T-helper 2 cell treated with Interferon-gamma antibody and Interleukin-4, amounts not matched to agents 5 μg/mL and 100 μg/mL, for 36 hours (primary cell): ENCODE data around the gene GHRH.

Experiments used
- DNase-seq: peaks from one replicate; pipeline ENCODE4 v3.0.0; 2021; ENCODE audit warnings: low spot score
- H3K27ac Mint-ChIP-seq: one replicate; pipeline ENCODE4 v1.8.0; 2021; ENCODE audit warnings: mild to moderate bottlenecking, mixed read lengths
- H3K27me3 Mint-ChIP-seq: one replicate; pipeline ENCODE4 v1.8.0; 2021; ENCODE audit warnings: low read depth, mixed read lengths
- H3K36me3 Mint-ChIP-seq: one replicate; pipeline ENCODE4 v1.8.0; 2021; ENCODE audit warnings: low read depth, mixed read lengths
- H3K4me1 Mint-ChIP-seq: one replicate; pipeline ENCODE4 v1.8.0; 2021; ENCODE audit warnings: low read depth, mixed read lengths
- H3K4me3 Mint-ChIP-seq: one replicate; pipeline ENCODE4 v1.8.0; 2022; ENCODE audit warnings: mild to moderate bottlenecking, moderate library complexity, mixed read lengths
- H3K9me3 Mint-ChIP-seq: one replicate; pipeline ENCODE4 v1.8.0; 2021; ENCODE audit warnings: mixed read lengths

The GHRH gene

DNA sequence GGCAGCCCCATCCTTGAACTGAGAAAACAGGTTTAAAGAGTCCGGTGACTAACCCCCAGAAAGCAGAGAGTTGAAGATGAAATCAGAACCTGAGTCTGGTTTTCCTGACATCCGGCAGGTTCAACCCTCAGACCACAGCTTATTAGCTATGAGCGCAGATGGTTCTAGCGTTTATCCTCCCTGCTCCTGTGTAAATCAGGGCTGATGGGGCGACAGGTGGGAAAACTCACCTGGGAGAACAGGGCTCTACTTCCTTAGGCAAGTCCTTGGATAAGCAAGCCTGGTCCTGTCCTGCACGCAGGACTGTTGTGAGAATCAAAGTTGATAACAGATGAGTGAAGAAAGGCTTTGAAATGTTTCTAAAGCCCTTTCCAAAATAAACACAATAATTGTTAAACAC, 31.4 kb downstream of the GHRH start:
- Mint-ChIP-seq H3K9me3 (no peaks in the 10 kb centered on the region), H3K4me1 (no peaks in the 10 kb centered on the region), H3K4me3 (no peak overlapping the region), H3K27me3 (no peaks in the 10 kb centered on the region), H3K36me3 (peaks cover 63% of the 10 kb centered on the region), H3K27ac (no peak overlapping the region)
- DNase-seq: no peak

DNA sequence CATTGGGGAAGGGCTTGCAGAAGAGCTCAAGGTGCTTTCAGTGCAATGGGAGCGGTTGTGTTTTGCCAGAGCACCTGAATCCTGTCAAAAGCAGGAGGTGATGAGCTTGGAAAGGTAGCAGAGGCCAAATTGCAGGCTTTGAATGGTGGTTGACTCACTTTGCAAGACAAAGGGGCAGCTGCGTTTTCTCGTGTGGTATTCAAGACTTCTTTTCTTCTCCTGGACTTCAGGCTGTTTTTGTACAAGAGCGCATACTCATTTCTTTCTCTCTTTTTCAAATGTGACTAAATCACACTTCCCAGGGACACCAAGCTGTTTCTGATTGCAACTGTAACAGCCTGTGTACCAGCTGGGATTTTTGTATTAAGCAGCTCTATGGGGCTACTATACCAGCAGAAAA, 32.3 kb downstream of the GHRH start:
- no peaks in the 10 kb centered on the region for H3K9me3 Mint-ChIP-seq
- no peak overlapping the region for H3K4me3 Mint-ChIP-seq
- H3K36me3 Mint-ChIP-seq: peaks cover 63% of the 10 kb centered on the region
- no peaks in the 10 kb centered on the region for H3K27me3 Mint-ChIP-seq
- H3K27ac Mint-ChIP-seq: no peak overlapping the region
- H3K4me1 Mint-ChIP-seq: no peaks in the 10 kb centered on the region
- DNase-seq: no peak

DNA sequence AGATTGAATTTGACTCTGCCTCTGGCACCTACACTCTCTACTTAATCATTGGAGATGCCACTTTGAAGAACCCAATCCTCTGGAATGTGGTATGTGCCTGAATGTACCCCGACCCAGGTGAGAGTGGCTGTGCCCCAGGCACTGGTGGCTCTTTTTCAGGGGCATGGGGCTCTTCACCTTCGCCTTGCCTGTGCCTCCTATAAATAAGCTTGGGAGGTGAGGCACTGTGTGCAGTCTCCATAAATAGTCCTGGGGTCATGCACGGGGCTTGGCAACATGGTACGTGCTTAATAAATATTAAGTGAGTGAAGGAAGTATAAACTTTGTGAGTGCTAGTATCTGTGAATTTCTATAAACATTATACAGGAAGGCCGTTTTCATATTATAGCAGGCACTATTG, 33.0 kb downstream of the GHRH start:
- Mint-ChIP-seq H3K36me3 (peaks cover 66% of the 10 kb centered on the region), H3K27ac (no peak overlapping the region), H3K27me3 (no peaks in the 10 kb centered on the region), H3K4me3 (no peak overlapping the region), H3K9me3 (no peaks in the 10 kb centered on the region), H3K4me1 (no peaks in the 10 kb centered on the region)
- DNase-seq: no peak

- Mint-ChIP-seq H3K27ac (no peak overlapping the region), H3K27me3 (no peaks in the 10 kb centered on the region)
Observed at GRCh38 chr20:37228082-37228481, 33.5 kb downstream of the GHRH start.

GRCh38 chr20:37226889-37227288, 34.7 kb downstream of the GHRH start:
- H3K36me3 Mint-ChIP-seq: peaks cover 57% of the 10 kb centered on the region
- no peaks in the 10 kb centered on the region for H3K4me1 Mint-ChIP-seq

More at GRCh38 chr20:37228082-37228481, 33.5 kb downstream of the GHRH start:
- DNase-seq: no peak
- no peaks in the 10 kb centered on the region for H3K9me3 Mint-ChIP-seq
- no peaks in the 10 kb centered on the region for H3K4me1 Mint-ChIP-seq
- no peak overlapping the region for H3K4me3 Mint-ChIP-seq
- peaks cover 67% of the 10 kb centered on the region for H3K36me3 Mint-ChIP-seq

GRCh38 chr20:37225146-37225545, 36.5 kb downstream of the GHRH start:
- no peak overlapping the region for H3K4me3 Mint-ChIP-seq
- H3K36me3 Mint-ChIP-seq: peaks cover 46% of the 10 kb centered on the region
- peak overlapping the region; percentile 50 for H3K27ac Mint-ChIP-seq
- peaks cover 2% of the 10 kb centered on the region for H3K4me1 Mint-ChIP-seq
- H3K9me3 Mint-ChIP-seq: no peaks in the 10 kb centered on the region
- H3K27me3 Mint-ChIP-seq: no peaks in the 10 kb centered on the region
- DNase-seq: no peak

More at GRCh38 chr20:37226889-37227288, 34.7 kb downstream of the GHRH start:
- no peak overlapping the region for H3K4me3 Mint-ChIP-seq
- no peak for DNase-seq
- H3K27ac Mint-ChIP-seq: no peak overlapping the region
- H3K27me3 Mint-ChIP-seq: no peaks in the 10 kb centered on the region
- H3K9me3 Mint-ChIP-seq: no peaks in the 10 kb centered on the region

- Mint-ChIP-seq H3K27me3 (no peaks in the 10 kb centered on the region), H3K9me3 (no peaks in the 10 kb centered on the region), H3K36me3 (peaks cover 45% of the 10 kb centered on the region), H3K4me3 (no peak overlapping the region), H3K4me1 (peaks cover 4% of the 10 kb centered on the region), H3K27ac (no peak overlapping the region)
- no peak for DNase-seq
Observed at GRCh38 chr20:37223053-37223452, 38.6 kb downstream of the GHRH start.

DNA sequence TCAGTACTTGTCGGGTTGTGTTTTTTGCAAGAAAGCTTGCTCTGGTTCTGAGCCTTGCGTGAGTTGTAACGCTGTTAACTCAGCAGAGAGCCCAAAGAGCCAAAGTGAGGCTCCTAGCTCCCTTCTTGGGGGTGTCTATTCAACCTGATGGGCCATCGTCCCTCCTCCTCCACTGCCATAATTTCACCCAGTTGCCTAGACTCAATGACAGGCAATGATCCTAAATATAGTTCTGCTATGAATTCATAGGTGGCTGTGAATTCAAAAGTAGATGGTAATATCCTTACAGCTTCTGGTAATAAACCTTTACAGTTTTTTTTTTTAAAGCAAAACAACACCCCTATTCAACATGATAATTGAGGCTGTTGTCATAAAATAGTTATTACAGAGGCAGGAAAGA, 39.5 kb downstream of the GHRH start:
- Mint-ChIP-seq H3K9me3 (no peaks in the 10 kb centered on the region), H3K4me3 (no peak overlapping the region), H3K27me3 (no peaks in the 10 kb centered on the region), H3K27ac (no peak overlapping the region), H3K36me3 (peaks cover 39% of the 10 kb centered on the region), H3K4me1 (peaks cover 4% of the 10 kb centered on the region)
- no peak for DNase-seq

GRCh38 chr20:37220731-37221130, 40.9 kb downstream of the GHRH start:
- no peak overlapping the region for H3K27ac Mint-ChIP-seq
- peaks cover 41% of the 10 kb centered on the region for H3K36me3 Mint-ChIP-seq

DNA sequence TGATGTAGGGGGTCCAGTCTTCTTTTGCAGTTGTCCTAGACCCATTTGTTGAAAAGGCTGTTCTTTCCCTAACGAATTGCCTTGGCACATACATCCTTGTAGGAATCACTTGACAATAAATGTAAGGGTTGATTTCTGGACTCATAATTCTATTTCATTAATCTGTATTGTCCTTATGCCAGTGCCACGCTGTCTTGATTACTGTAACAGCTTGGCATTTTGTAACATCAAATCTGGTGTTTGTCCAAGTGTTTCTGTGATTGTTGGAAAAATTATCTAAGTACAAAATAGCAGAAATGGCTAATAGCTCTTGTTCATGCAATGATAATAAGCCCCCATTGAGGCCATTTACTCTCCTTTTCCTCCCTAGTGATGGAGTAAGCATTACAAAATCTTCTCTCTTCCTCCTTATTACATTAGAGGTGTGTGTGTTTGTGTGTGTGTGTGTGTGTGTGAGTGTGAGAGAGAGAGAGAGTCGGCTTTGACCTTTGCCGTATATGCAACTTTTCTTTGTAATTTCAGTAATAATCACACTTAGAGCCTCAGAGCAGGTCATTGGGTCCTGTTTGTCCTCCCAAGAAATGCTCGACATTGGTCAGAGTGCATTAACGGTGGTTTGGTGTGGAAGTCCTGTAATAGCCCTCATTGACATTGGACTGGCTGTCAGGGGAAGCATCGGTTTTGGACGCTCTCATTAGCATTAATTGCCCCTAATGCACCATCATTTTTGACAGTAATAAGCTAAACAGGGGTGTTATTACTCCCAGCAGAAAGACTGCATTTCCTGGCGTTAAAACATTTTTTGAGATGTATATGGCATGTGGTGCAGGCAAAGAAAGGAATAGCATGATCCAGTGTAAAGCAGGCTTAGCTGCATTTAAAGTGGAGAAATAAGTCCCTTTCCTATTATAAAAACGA, 41.6 kb downstream of the GHRH start:
- H3K27ac Mint-ChIP-seq: no peak overlapping the region
- H3K27me3 Mint-ChIP-seq: no peaks in the 10 kb centered on the region
- H3K4me1 Mint-ChIP-seq: peaks cover 4% of the 10 kb centered on the region
- peaks cover 40% of the 10 kb centered on the region for H3K36me3 Mint-ChIP-seq
- no peak for DNase-seq
- no peaks in the 10 kb centered on the region for H3K9me3 Mint-ChIP-seq
- H3K4me3 Mint-ChIP-seq: no peak overlapping the region

More at GRCh38 chr20:37220731-37221130, 40.9 kb downstream of the GHRH start:
- no peaks in the 10 kb centered on the region for H3K27me3 Mint-ChIP-seq
- H3K4me1 Mint-ChIP-seq: peaks cover 4% of the 10 kb centered on the region
- no peak for DNase-seq
- no peak overlapping the region for H3K4me3 Mint-ChIP-seq
- H3K9me3 Mint-ChIP-seq: no peaks in the 10 kb centered on the region

DNA sequence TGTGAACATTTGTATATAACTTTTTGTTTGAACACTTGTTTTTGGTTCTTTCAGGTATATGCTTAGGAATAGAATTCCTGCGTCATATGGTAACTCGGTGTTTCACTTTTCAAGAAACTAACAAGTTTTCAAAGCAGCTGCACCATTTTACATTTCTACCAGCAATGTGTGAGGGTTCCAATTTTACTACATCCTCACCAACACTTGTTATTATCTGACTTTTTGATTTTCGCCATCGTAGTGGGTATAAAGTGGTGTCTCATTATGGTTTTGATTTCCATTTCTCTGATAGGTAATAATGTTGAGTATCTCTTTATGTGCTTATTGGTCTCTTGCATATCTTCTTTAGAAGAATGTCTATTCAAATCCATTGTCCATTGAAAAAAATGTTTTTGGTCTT, 42.6 kb downstream of the GHRH start:
- H3K4me1 Mint-ChIP-seq: peaks cover 4% of the 10 kb centered on the region
- H3K27me3 Mint-ChIP-seq: no peaks in the 10 kb centered on the region
- no peaks in the 10 kb centered on the region for H3K9me3 Mint-ChIP-seq
- no peak for DNase-seq
- H3K4me3 Mint-ChIP-seq: no peak overlapping the region
- no peak overlapping the region for H3K27ac Mint-ChIP-seq
- H3K36me3 Mint-ChIP-seq: peaks cover 39% of the 10 kb centered on the region

DNA sequence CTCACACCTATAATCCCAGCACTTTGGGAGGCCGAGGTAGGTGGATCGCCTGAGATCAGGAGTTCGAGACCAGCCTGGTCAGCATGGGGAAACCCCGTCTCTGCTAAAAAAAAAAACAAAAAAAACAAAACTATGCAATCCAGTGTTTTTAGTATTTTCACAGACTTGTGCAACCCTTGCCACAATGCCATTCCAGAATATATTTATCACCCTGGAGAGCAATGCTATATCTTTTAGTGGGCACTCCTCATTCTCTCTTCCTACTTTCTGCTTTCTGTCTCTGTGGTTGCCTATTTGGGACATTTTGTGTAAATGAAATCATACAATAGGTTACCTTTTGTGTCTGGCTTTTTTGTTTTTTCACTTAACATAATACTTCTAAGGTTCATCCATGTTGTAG, 43.2 kb downstream of the GHRH start:
- Mint-ChIP-seq H3K4me1 (peaks cover 4% of the 10 kb centered on the region), H3K36me3 (peaks cover 39% of the 10 kb centered on the region), H3K27ac (no peak overlapping the region), H3K4me3 (no peak overlapping the region), H3K9me3 (no peaks in the 10 kb centered on the region), H3K27me3 (no peaks in the 10 kb centered on the region)
- no peak for DNase-seq

DNA sequence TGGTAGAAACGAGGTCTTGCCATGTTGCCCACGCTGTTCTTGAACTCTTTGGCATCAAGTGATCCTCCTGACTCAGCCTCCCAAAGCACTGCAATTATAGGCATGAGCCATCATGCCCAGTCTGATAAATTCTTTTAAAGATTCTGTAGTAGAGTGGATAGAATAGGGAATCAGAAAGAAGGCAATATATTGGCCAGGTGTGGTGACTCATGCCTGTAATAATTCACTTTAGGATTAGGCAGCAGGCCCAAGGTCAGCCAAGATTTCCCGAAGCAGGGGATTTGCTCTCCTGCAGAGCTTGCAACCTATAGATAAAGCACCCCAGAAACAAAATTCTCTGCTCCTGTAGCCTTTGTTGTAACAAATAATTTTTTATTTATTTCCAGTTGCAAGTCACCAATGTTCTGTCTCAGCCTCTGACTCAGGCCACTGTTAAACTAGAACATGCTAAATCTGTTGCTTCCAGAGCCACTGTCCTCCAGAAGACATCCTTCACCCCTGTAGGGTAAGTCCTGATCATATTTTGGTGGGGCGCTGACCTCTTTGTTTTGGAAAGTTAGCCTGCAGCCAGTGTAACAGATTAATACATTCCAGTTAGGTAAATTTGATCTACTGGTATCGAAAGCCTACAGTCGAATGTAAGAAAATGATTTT, 51.8 kb downstream of the GHRH start:
- no peaks in the 10 kb centered on the region for H3K27me3 Mint-ChIP-seq
- peaks cover 52% of the 10 kb centered on the region for H3K36me3 Mint-ChIP-seq
- no peak overlapping the region for H3K27ac Mint-ChIP-seq
- DNase-seq: no peak
- no peaks in the 10 kb centered on the region for H3K9me3 Mint-ChIP-seq
- no peak overlapping the region for H3K4me3 Mint-ChIP-seq
- H3K4me1 Mint-ChIP-seq: no peaks in the 10 kb centered on the region

GRCh38 chr20:37209193-37209592, 52.4 kb downstream of the GHRH start:
- DNase-seq: no peak
- Mint-ChIP-seq H3K9me3 (no peaks in the 10 kb centered on the region), H3K4me1 (no peaks in the 10 kb centered on the region), H3K36me3 (peaks cover 53% of the 10 kb centered on the region), H3K4me3 (no peak overlapping the region), H3K27me3 (no peaks in the 10 kb centered on the region), H3K27ac (no peak overlapping the region)
